Spinal cord (tissue), 10 donors: ENCODE data around the gene SLC6A16. TPM values are rescaled to one million over a fixed set of nuclear protein-coding genes. Genes with fewer than 3 reads are reported as not detected.
"Not testable (repeated sequence)": the region's sequence is repeated elsewhere in the genome, so short reads cannot be mapped to it uniquely, and the experiment has no call there.

Source experiments
- DNase-seq, 6 donors: peaks; one replicate each; pipeline versions ENCODE4 v3.0.0 to v3.0.0-alpha.2; 2013 to 2015; ENCODE audit warnings: low spot score in 6 of 6, low read depth in 4 of 6
- H3K27ac ChIP-seq: one replicate; pipeline ENCODE4 v1.5.1; 2013; ENCODE audit warnings: low read depth, low read length, control low read depth
- H3K27me3 ChIP-seq: one replicate; pipeline ENCODE4 v1.6.1; 2013; ENCODE audit warnings: low read length; ENCODE audit not compliant: control insufficient read depth, insufficient read depth
- H3K36me3 ChIP-seq: one replicate; pipeline ENCODE4 v1.6.1; 2013; ENCODE audit warnings: low read length; ENCODE audit not compliant: control insufficient read depth, insufficient read depth
- H3K4me1 ChIP-seq: one replicate; pipeline ENCODE4 v1.6.1; 2013; ENCODE audit warnings: low read length; ENCODE audit not compliant: control insufficient read depth, insufficient read depth
- H3K4me3 ChIP-seq: one replicate; pipeline ENCODE4 v1.5.1; 2013; ENCODE audit warnings: low read depth, low read length, control low read depth
- H3K9me3 ChIP-seq: one replicate; pipeline ENCODE4 v1.6.1; 2013; ENCODE audit warnings: low read length; ENCODE audit not compliant: control insufficient read depth, insufficient read depth
- WGBS: methylation state at CpG from one replicate; pipeline ENCODE4 v1.1.5; 2013; ENCODE audit warnings: missing lambda C conversion rate; ENCODE audit not compliant: insufficient coverage; 5-methylcytosine and 5-hydroxymethylcytosine counted together
- long read RNA-seq, 4 donors: transcript quantifications; one replicate each; lab custom pipeline, GENCODE V29; 2026
- polyA plus RNA-seq, 2 donors: library from polyadenylated mRNA; unstranded; fragments of 120-200 nt; gene quantifications; one replicate each; pipeline ENCODE4 v1.2.1, GENCODE V29; 2013; ENCODE audit not compliant: insufficient read length in 2 of 2
- total RNA-seq, 2 donors: library from RNA; depleted of rRNA in 1 of 2; stranded (reverse); fragments of 120-200 nt in 1 of 2; fragments of >200 nt in 1 of 2; gene quantifications; one replicate each; pipeline versions ENCODE4 v1.2.3 to v1.2.4, GENCODE V29; 2013 to 2014
- donor health status: healthy.

Gene SLC6A16
- total RNA-seq = 1 to 10 TPM in 1 of 2 donors, under 1 TPM in 1; 0.59 to 1.2 TPM
- 1 to 10 TPM; 2.8 to 3.8 TPM for polyA plus RNA-seq
- long read RNA-seq, donor 1 = 0 reads
- long read RNA-seq, donor 2 = 0 reads
- long read RNA-seq, donor 3 = 0 reads
- long read RNA-seq, donor 4 = 0 reads

DNA sequence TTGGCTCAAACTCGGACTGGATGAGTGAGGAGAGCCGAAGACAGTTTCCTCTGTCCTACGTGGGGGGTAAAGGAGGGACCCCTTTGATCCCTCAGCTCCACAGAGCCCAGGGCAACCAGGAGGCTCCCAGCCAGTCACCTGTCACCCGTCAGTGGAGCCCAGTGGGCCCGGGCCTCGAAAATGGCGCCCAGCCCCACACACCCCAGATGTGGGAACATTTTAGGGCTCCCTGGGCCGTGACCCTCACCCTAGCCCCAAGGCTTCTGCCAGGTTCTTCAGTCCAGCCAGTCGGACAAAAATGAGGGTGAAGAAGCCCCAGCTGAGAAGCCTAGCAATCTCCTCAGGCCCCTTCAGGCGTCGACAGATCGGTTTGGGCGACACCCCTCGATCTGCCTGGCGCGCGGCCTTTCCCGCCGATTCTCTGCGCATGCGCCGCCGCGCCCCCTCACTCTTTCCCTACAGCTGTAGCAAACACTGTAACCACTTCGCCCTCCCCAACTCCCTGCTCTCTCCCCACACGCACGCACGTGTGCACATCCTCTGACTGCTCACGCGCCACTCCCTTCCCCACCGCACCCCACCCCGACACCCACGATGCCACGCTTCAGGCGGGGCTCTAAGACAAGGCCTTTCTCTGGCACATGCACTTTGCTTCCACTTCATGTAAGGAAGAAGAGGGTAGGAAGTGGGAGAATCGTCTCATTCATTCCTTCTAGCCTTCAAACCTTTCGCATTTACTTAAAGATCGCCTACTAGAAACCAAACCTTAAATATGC lies at the start of gene SLC6A16:
Gene SLC6A16 (minus strand): TSS at position 391 of the 776 bp plus-strand sequence. CDS start 13,844 bp downstream, outside the sequence.
- 94% methylated on average over 31 of the region's 38 CpGs for WGBS
- peaks cover 5% of the 10 kb centered on the region for H3K36me3 ChIP-seq

DNA sequence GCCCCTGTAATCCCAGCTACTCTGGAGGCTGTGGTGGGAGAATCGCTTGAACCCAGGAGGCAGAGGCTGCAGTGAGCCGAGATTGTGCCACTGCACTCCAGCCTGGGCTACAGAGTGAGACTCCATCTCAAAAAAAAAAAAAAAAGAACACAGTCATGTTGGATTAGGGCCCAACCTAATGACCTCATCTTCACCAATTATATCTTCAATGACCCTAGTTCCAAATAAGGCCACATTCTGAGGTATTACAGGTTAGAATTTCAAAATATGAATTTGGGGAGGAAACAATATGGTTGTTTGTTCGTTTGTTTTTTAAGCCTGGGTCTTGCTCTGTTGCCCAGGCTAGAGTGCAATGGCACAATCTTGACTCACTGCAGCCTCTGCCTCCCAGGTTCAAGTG lies 48.2 kb upstream of the SLC6A16 start:
- 90% methylated on average over 2 of the region's 3 CpGs for WGBS
- not testable (repeated sequence) for DNase-seq, H3K27me3 ChIP-seq, H3K36me3 ChIP-seq, H3K27ac ChIP-seq, H3K4me3 ChIP-seq, H3K4me1 ChIP-seq, H3K9me3 ChIP-seq

More for the DNA sequence above, at the start of gene SLC6A16:
- H3K27ac ChIP-seq = no peak within 1 kb of the TSS
- H3K27me3 ChIP-seq = no peaks in the 10 kb centered on the region
- H3K4me3 ChIP-seq = no peak within 1 kb of the TSS
- no peaks in the 10 kb centered on the region for H3K4me1 ChIP-seq
- H3K9me3 ChIP-seq = peaks cover 3% of the 10 kb centered on the region
- DNase-seq = no peak

DNA sequence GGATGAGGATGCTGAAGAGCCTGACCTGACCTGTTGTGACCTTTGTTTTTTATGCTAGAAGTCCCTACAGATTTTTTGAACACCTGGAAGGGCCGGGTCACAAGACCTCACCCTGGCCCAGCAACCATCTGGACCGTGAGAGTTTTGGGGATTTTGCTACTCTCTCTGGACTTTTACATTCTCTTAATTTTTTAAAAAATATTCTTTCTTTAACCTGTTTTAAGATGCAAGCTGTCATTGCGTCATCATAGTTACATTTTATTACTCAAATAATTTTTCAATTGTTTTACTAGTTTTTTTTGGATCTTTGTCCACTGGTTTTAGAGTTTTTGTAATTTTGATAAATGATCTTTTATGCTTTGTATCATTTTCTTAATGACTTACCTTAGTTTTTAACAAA lies 46.2 kb upstream of the SLC6A16 start:
- DNase-seq = no peak
- H3K4me1 ChIP-seq = no peaks in the 10 kb centered on the region
- H3K4me3 ChIP-seq = no peak overlapping the region
- H3K27me3 ChIP-seq = no peaks in the 10 kb centered on the region
- no peak overlapping the region for H3K27ac ChIP-seq
- no peaks in the 10 kb centered on the region for H3K36me3 ChIP-seq
- H3K9me3 ChIP-seq = peaks cover 5% of the 10 kb centered on the region
- whole genome bisulfite sequencing = no CpG with 5 or more reads among the region's 3 CpGs

DNA sequence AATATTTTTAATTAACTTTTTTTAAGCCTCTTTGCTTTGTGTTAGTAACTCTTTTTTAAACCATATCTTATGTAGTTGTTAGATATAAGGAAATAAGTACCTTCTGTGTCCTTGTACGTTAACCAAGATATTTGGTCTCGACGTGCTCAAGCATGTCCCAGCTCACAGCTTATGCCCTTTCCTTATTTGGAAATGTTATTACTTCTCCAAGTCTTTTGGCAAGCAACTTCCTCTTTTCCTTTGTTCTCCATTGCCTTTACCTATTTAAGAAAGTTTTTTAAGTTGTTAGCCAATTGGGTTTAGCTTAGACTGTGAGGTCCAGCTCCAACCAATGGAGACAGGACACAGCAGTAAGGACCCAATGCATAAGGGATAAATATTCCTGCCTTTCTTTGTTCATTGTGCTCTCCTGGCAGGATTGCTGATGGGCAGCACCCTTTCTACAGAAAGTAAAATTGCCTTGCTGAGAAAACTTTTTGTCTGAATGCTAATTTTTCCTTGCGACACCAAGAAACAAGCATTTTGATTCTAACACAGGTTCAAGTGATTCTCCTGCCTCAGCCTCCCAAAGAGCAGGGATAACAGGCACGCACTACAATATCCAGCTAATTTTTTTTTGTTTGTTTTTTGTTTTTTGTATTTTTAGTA lies 43.8 kb upstream of the SLC6A16 start:
- H3K27ac ChIP-seq = no peak overlapping the region
- no peak overlapping the region for H3K4me3 ChIP-seq
- no CpG with 5 or more reads among the region's 5 CpGs for WGBS
- no peak for DNase-seq
- peaks cover 12% of the 10 kb centered on the region for H3K27me3 ChIP-seq
- H3K9me3 ChIP-seq = peaks cover 5% of the 10 kb centered on the region
- no peaks in the 10 kb centered on the region for H3K36me3 ChIP-seq
- peaks cover 9% of the 10 kb centered on the region for H3K4me1 ChIP-seq

DNA sequence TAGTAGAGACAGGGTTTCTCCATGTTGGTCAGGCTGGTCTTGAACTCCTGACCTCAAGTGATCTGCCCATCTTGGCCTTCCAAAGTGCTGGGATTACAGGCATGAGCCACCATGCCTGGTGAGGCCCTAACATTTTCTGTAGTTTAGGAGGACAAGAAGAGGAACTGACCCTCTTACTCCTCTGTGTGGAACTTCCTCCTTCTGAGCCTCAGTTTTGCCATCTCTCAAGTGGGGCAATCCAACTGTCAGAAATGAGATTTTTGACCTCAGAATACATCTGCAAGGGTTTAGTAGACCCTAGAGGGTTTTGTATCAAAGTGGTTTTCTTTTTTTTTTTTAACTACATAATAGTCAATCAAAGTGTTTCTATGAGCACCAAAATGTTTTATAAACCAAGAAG lies 41.1 kb upstream of the SLC6A16 start:
- no peak overlapping the region for H3K4me3 ChIP-seq
- no peak for DNase-seq
- peaks cover 30% of the 10 kb centered on the region for H3K4me1 ChIP-seq
- H3K9me3 ChIP-seq = peaks cover 5% of the 10 kb centered on the region
- no peak overlapping the region for H3K27ac ChIP-seq
- peaks cover 31% of the 10 kb centered on the region for H3K27me3 ChIP-seq
- H3K36me3 ChIP-seq = no peaks in the 10 kb centered on the region

DNA sequence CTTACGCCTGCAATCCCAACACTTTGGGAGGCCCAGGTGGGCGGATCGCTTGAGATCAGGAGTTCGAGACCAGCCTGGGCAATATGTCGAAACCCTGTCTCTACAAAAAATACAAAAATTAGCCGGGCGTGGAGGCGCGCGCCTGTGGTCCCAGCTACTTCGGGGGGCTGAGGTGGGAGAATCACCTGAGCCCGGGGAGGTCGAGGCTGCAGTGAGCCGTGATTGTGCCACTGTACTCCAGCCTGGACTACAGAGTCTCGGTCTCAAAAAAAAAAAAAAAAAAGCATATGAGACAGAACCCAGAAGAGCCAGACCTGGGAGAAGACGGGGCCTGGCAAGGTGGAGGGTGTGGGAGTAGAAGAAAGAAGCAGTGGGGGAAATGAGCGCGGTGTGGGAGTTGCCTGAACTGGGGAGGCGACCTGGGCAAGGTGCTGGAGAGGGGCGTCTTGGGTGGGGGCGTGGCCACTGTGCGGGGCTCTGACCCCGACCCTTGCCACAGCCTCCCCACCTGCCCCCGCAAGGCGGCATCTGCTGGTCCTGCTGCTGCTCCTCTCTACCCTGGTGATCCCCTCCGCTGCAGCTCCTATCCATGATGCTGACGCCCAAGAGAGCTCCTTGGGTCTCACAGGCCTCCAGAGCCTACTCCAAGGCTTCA lies 39.2 kb upstream of the SLC6A16 start:
- H3K4me3 ChIP-seq = peak overlapping the region; percentile 91
- peaks cover 8% of the 10 kb centered on the region for H3K36me3 ChIP-seq
- peaks cover 31% of the 10 kb centered on the region for H3K27me3 ChIP-seq
- H3K4me1 ChIP-seq = peaks cover 33% of the 10 kb centered on the region
- peak overlapping the region; percentile 97 for H3K27ac ChIP-seq
- H3K9me3 ChIP-seq = peaks cover 2% of the 10 kb centered on the region
- 66% methylated on average over 19 of the region's 27 CpGs for WGBS
- DNase-seq = no peak

DNA sequence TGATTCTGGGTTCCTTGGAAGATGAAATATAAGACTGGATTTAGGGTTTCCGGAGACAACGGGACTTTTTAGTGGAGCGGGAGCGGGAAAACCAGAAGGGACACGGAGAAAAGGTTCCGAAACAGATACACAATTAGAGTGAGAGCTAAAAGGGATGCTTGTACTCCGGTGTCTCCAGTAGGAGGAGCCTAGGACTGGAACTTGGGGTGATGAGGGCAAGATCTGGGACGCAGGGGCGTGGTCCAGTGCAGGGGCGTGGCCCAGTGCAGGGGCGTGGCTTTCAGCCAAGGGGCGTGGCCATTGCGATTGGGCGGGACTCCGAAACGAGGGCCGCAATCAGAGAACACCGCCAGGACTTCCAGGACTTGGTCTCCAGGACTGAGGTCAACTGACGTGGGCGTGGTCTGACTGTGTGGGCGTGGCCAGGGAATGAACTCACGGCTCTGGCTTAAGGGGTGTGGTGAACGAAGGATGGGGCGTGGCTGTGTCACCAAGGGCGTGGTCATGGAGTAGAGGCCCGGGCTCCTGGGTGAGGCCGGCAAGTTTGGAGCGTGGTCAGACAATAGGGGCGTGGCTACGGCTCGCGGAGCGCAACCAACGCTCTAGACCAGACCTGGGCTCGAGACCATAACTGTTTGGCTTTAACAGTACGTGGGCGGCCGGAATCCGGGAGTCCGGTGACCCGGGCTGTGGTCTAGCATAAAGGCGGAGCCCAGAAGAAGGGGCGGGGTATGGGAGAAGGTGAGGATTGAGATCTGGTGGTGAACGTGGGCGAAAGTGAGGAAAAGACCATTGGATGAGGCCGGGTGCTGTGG lies 38.5 kb upstream of the SLC6A16 start, which contains the start of gene DKKL1:
Gene DKKL1 (plus strand): TSS at position 610 of the 815 bp plus-strand sequence. CDS start 122 bp downstream, at position 732.
- peak within 1 kb of the TSS; percentile 97 for H3K27ac ChIP-seq
- peaks cover 31% of the 10 kb centered on the region for H3K27me3 ChIP-seq
- H3K4me1 ChIP-seq = peaks cover 33% of the 10 kb centered on the region
- peak in 5 of 6 donors; percentile 38 to 95 (median 59) for DNase-seq
- H3K36me3 ChIP-seq = peaks cover 10% of the 10 kb centered on the region
- H3K9me3 ChIP-seq = peaks cover under 1% of the 10 kb centered on the region
- under 1% methylated on average over 46 of the region's 46 CpGs for WGBS
- peak within 1 kb of the TSS; percentile 91 for H3K4me3 ChIP-seq

DNA sequence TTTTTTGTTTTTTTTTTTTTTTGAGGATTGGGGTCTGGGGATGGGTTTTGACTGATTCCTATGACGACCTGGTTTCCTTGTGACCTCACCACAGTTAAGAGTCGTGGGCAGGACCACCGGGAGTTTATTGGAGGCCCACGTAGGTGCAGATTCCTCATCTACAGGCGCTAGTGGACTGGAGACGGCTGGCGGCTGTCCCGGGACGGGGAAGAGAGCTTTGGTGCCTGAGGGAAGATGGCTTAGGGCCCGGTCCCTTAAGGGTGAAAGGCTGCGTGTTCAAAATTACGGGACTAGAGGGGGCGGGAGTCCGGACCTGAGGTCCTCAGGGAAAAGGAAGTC lies 37.9 kb upstream of the SLC6A16 start:
- Histone ChIP-seq H3K4me3 (peak overlapping the region; percentile 91), H3K4me1 (peaks cover 33% of the 10 kb centered on the region), H3K9me3 (no peaks in the 10 kb centered on the region), H3K27ac (peak overlapping the region; percentile 97), H3K36me3 (peaks cover 15% of the 10 kb centered on the region), H3K27me3 (peaks cover 31% of the 10 kb centered on the region)
- DNase-seq = peak in 2 of 6 donors; percentile 12 to 74
- WGBS = 0% methylated on average over 14 of the region's 14 CpGs
